Hair follicle dermal papilla cell (primary cell): ENCODE data around the gene MOBP. TPM values are rescaled to one million over a fixed set of nuclear protein-coding genes. Genes with fewer than 3 reads are reported as not detected.

Source experiments
- total RNA-seq: library from RNA; depleted of rRNA; stranded (reverse); fragments of >200 nt; gene quantifications from 2 replicates; pipeline ENCODE4 v1.2.3, GENCODE V29; 2012

MOBP gene, protein sequence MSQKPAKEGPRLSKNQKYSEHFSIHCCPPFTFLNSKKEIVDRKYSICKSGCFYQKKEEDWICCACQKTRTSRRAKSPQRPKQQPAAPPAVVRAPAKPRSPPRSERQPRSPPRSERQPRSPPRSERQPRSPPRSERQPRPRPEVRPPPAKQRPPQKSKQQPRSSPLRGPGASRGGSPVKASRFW
- not detected in 2 replicates for total RNA-seq

GRCh38 chr3:39467394-39468107 lies at the start of gene MOBP:
MOBP (plus strand) TSS chr3:39467680; CDS start chr3:39502070, 34,390 bp downstream.

Other genes with a start within 250 kb of the MOBP start
- 0.16 TPM in 1 of 2 replicates, not detected in the other for gene CX3CR1, start 187.6 kb upstream of the MOBP start, total RNA-seq
- not detected in 2 replicates for gene CCR8, start 138.0 kb upstream of the MOBP start, total RNA-seq
- 23.0 and 26.5 TPM in 2 replicates for gene SLC25A38, start 84.3 kb upstream of the MOBP start, total RNA-seq
- gene RPSA, start 61.0 kb upstream of the MOBP start, total RNA-seq, result 967 and 1,091 TPM in 2 replicates